Heart left ventricle (tissue), 16 donors: Measurements from ENCODE around the gene WFIKKN2. TPM values are rescaled to one million over a fixed set of nuclear protein-coding genes. Genes with fewer than 3 reads are reported as not detected.

Experiments
- ATAC-seq, 4 donors: fragments of 200-7000 bp; cut with Tn5 transposase; one replicate each; pipeline ENCODE4 v1.9.1; 2020 to 2022; ENCODE audit warnings: moderate library complexity in 4 of 4, mild to moderate bottlenecking in 3 of 4, moderate number of reproducible peaks in 1 of 4
- DNase-seq, 5 donors: peaks; one replicate each; pipeline ENCODE4 v3.0.0-alpha.2; 2020
- H3K27ac ChIP-seq, 12 donors: fragments of 200-600 bp; sonication (generic) in 4 of 12; one replicate each; pipeline versions ENCODE4 v1.5.0 to v1.8.0; 2016 to 2022; ENCODE audit warnings: mild to moderate bottlenecking in 2 of 12
- H3K27me3 ChIP-seq, 9 donors: fragments of 200-600 bp; sonication (generic) in 2 of 9; one replicate each; pipeline versions ENCODE4 v1.5.1 to v1.8.0; 2016 to 2022; ENCODE audit warnings: mild to moderate bottlenecking in 3 of 9
- H3K36me3 ChIP-seq, 9 donors: fragments of 200-600 bp; sonication (generic) in 2 of 9; one replicate each; pipeline versions ENCODE4 v1.5.0 to v1.8.0; 2018 to 2022; ENCODE audit warnings: mild to moderate bottlenecking in 2 of 9
- H3K4me1 ChIP-seq, 12 donors: fragments of 200-600 bp; sonication (generic) in 4 of 12; one replicate each; pipeline versions ENCODE4 v1.5.0 to v1.8.0; 2016 to 2022; ENCODE audit warnings: mild to moderate bottlenecking in 3 of 12
- H3K4me3 ChIP-seq, 12 donors: fragments of 200-600 bp; sonication (generic) in 4 of 12; one replicate each; pipeline versions ENCODE4 v1.5.0 to v1.8.0; 2017 to 2022; ENCODE audit warnings: mild to moderate bottlenecking in 9 of 12, moderate library complexity in 4 of 12
- H3K9me3 ChIP-seq, 12 donors: fragments of 200-600 bp; sonication (generic) in 4 of 12; one replicate each; pipeline versions ENCODE4 v1.5.0 to v1.8.0; 2016 to 2022; ENCODE audit warnings: mild to moderate bottlenecking in 1 of 12
- POLR2A ChIP-seq, 2 donors: fragments of 450-650 bp; IDR thresholded peaks; one replicate each; pipeline ENCODE4 v1.6.1; 2017; ENCODE audit warnings: antibody characterized with exemption in 2 of 2, mild to moderate bottlenecking in 2 of 2, moderate library complexity in 2 of 2
- WGBS, 4 donors: extraction: QIAGEN DNeasy Blood & Tissue Kit in 2 of 4; methylation state at CpG; one replicate each; pipeline versions ENCODE4 v1.1.5 to v1.1.7; 2013 to 2018; 5-methylcytosine and 5-hydroxymethylcytosine counted together
- intact Hi-C, 10 donors: fragments of 100-400 bp; cut with DNase I; formaldehyde crosslinking; loops; one replicate each; pipeline versions ENCODE4 v1.11.1 to v1.14.2; 2022
- polyA plus RNA-seq, 2 donors: library from polyadenylated mRNA; stranded (reverse); fragments of 200-250 nt; gene quantifications; one replicate each; pipeline ENCODE4 v1.2.3, GENCODE V29; 2013
- total RNA-seq, 9 donors: library from RNA; depleted of rRNA in 2 of 9; stranded (reverse); fragments of >200 nt in 2 of 9; fragmentation: NEBNext Ultra II Directional in 3 of 9; extraction: Animal tissue kit (Norgen Biotek cat#: 25700) in 3 of 9; gene quantifications; one replicate each; pipeline versions ENCODE4 v1.1.0 to v1.2.4, GENCODE V29; 2016 to 2023
- TF ChIP-seq, protein P1 (sequence below), 12 donors: fragments of 200-600 bp; sonication (generic) in 4 of 12; IDR thresholded peaks; one replicate each; pipeline versions ENCODE4 v1.5.0 to v1.8.0; 2018 to 2022; ENCODE audit warnings: antibody characterized with exemption in 12 of 12, mild to moderate bottlenecking in 5 of 12
- donor health status: ischemic (EF 13 %, LVEDD 7.1; RV severe dilation, severe dysfunction).
- donor health status: healthy with polysubstance abuse.
- donor health status: DM: no; HTN: yes; CAD: no.
- donor health status: DM: no; HTN: no; CAD: no.
- donor health status: ischemic (EF 25% LVEDD 6.9; RV normal size, moderate dysfunction).
- donor health status: ischemic (EF 25% LVEDD 5.7; RV mildly dilated, moderate dysfunction).
- donor health status: healthy.
- donor health status: DM: yes; HTN: yes; CAD: no.
- donor health status: ischemic (EF 35%, LVEDD 5.7; RV mildly dilated, moderate dysfunction).
- donor health status: nonischemic (EF 11% LVEDD 7.7; RV severe dilation, severe dysfunction).
- donor health status: DM: yes; HTN: yes; CAD: no.
- donor health status: PGD.
- donor health status: ischemic (EF 29% LVEDD 5.4; RV normal size, mild dysfunction).
- donor health status: nonischemic (EF 23%, LVEDD 6.1; RV moderate dilation, normal function).

The WFIKKN2 gene
- total and polyA plus RNA-seq, 11 donors = 0.08 to 0.75 (median 0.24) TPM; not detected in 2

DNA sequence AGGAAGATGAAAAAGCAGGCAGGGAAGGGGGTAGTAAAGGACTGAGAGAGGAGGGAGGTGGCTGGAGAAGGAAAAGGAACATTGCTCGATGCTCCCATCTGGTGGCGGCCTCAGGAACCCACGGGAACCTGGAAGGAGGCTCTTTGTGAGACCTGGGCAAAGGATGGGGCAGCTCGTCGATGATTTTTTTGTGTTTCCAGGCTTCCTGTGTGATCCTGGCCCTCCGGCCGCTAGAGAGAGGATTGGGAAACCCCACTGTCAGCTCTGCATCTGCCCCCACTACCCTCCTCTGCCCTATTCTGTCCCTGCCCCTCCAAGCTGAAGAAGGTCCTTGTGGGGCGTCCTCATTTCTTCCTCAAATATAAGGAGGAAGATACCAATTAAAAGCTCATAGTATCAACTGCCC is 6.6 kb downstream of the WFIKKN2 start:
- intact Hi-C loops = loop anchor here (1.0 to 10.0 kb wide), 9 partner anchors 25 to 360 kb away; partner anchors contain the start of genes SPATA20 (in 7 of the 10) and ANKRD40 (in 1 of the 10)
- H3K36me3 ChIP-seq = no peaks in the 10 kb centered on the region
- DNase-seq = peak; percentile 49 to 81 (median 60)
- H3K4me1 ChIP-seq = peaks cover 0 to 20% (median 6%) of the 10 kb centered on the region in 12 donors
- WGBS, 4 donors = 14 to 19% (median 15%) methylated on average over 8 of the region's 8 CpGs
- no peaks in the 10 kb centered on the region for H3K27me3 ChIP-seq
- no peak overlapping the region for H3K27ac ChIP-seq
- peak in 3 of 4 donors; percentile 47 to 73 (median 57) for ATAC-seq
- H3K4me3 ChIP-seq = no peak overlapping the region
- H3K9me3 ChIP-seq = no peaks in the 10 kb centered on the region
- TF ChIP-seq, protein P1, sequence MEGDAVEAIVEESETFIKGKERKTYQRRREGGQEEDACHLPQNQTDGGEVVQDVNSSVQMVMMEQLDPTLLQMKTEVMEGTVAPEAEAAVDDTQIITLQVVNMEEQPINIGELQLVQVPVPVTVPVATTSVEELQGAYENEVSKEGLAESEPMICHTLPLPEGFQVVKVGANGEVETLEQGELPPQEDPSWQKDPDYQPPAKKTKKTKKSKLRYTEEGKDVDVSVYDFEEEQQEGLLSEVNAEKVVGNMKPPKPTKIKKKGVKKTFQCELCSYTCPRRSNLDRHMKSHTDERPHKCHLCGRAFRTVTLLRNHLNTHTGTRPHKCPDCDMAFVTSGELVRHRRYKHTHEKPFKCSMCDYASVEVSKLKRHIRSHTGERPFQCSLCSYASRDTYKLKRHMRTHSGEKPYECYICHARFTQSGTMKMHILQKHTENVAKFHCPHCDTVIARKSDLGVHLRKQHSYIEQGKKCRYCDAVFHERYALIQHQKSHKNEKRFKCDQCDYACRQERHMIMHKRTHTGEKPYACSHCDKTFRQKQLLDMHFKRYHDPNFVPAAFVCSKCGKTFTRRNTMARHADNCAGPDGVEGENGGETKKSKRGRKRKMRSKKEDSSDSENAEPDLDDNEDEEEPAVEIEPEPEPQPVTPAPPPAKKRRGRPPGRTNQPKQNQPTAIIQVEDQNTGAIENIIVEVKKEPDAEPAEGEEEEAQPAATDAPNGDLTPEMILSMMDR (IDR thresholded peaks at IDR 0.05) = peak; percentile 55 to 87 (median 79)
- TF ChIP-seq POLR2A (IDR thresholded peaks at IDR 0.05) = no peak

DNA sequence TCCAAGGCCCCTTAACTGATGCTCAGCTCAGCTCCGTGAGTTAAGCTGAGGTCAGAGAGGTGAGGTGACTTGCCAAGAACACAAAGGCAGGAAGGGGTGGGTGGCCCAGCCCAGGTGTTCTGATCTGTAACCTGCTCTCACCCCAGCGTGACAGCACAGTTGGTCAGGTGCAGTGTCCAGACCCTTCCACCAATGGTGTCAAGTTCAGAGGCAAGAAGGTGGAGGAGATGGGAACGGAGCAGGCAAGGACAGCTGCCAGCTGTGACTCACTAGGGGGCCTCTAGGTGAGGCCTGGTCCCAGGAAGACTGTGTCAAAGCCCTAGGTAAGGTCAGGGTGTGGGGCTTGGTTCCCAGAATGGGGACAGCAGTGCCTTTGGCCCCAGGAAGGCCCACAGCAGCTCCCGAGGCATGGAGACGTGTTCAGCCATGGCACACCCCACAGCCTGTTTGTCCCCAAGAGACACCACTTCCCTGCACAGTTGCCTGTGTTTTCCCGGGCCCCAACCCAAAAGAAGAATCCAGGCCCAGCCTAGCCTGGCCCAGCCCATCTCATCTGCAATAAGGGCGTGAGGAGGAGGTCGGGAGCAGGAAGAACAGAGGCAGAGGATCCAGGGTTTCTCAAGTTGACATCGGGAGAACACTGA is 7.2 kb downstream of the WFIKKN2 start:
- TF ChIP-seq, protein P1 (IDR thresholded peaks at IDR 0.05) = no peak
- no peak for TF ChIP-seq POLR2A (IDR thresholded peaks at IDR 0.05)
- intact Hi-C loops = loop anchor here in 9 of 10 donors (1.0 to 10.0 kb wide), 7 partner anchors 58 to 360 kb away; partner anchors contain the start of genes SPATA20 (in 7 of the 9) and ANKRD40 (in 1 of the 9)
- no peak for ATAC-seq
- Histone ChIP-seq H3K9me3 (no peaks in the 10 kb centered on the region), H3K4me1 (peaks cover 0 to 19% (median 5%) of the 10 kb centered on the region in 12 donors), H3K36me3 (no peaks in the 10 kb centered on the region), H3K4me3 (no peak overlapping the region), H3K27ac (no peak overlapping the region), H3K27me3 (no peaks in the 10 kb centered on the region)
- WGBS, 4 donors = 53 to 70% (median 64%) methylated on average over 7 to 9 of the region's 9 CpGs
- DNase-seq = no peak

DNA sequence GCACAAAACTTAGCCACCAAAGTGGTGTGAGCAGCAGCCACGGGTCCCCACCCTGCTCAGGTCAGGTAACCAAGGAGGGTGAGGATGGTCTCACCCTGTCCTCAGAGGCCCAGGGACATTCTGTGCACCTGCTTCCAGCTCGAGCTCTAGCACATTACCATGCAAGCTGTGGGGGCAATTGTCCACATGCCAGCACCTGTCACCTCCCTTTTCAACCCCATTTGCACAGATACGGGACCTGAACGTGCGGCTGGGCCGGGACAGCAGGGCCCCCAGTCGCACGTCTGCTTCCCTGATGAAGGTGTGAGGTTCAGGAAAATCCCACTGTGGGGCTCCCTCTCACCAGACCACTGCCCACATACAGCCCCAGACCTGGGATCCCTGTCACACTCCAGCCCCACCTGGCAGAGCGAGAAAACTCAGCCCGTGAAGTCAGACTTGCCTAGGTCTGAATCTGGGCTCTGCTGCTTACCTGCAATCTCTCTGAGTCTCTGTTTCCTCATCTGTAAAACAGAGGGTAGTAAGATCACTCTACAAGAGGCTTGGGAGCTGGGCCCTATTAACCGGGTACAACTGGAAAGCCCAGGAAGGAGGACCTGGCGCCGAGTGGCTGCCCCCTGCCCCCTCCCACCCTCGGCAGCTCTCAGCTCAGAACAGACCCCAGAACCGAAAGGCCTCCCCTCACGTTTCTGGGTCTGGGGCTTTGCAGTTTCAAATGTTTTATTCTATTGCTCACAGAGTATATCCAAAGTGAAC is 7.9 kb downstream of the WFIKKN2 start:
- 84 to 91% (median 89%) methylated on average over 14 to 16 of the region's 16 CpGs for WGBS, 4 donors
- DNase-seq = no peak
- no peak for TF ChIP-seq POLR2A (IDR thresholded peaks at IDR 0.05)
- TF ChIP-seq, protein P1 (IDR thresholded peaks at IDR 0.05) = no peak
- no peak for ATAC-seq
- no peaks in the 10 kb centered on the region for H3K9me3 ChIP-seq
- no peaks in the 10 kb centered on the region for H3K36me3 ChIP-seq
- no peak overlapping the region for H3K4me3 ChIP-seq
- intact Hi-C loops = loop anchor here in 7 of 10 donors (2.0 to 10.0 kb wide), 6 partner anchors 59 to 361 kb away; partner anchors contain the start of genes SPATA20 (in 7 of the 7) and ANKRD40 (in 1 of the 7)
- H3K4me1 ChIP-seq = peaks cover 0 to 20% (median 5%) of the 10 kb centered on the region in 12 donors
- no peak overlapping the region for H3K27ac ChIP-seq
- H3K27me3 ChIP-seq = no peaks in the 10 kb centered on the region
